WTC11 (cell line): ENCODE measurements around the gene TCF20. TPM values are rescaled to one million over a fixed set of nuclear protein-coding genes. Genes with fewer than 3 reads are reported as not detected.

Source experiments
- ATAC-seq: fragments of 200-7000 bp; cut with Tn5 transposase; 2 replicates; pipeline ENCODE4 v1.10.0; 2021; ENCODE audit warnings: mild to moderate bottlenecking, moderate library complexity
- CTCF ChIA-PET: fragments of 300-600 bp; sonication (Branson Sonifier 250); formaldehyde crosslinking; loops from one replicate; lab custom pipeline; 2021; ENCODE audit warnings: antibody characterized with exemption; lab: Charles Lee
- POLR2A ChIA-PET: fragments of 350-600 bp; sonication (Branson Sonifier 250); formaldehyde crosslinking; loops from one replicate; lab custom pipeline; 2021; ENCODE audit warnings: antibody characterized with exemption; lab: Charles Lee
- DNase-seq: peaks from one replicate; pipeline ENCODE4 v3.0.0; 2021; ENCODE audit warnings: low spot score
- H3K27ac Mint-ChIP-seq: 2 replicates; pipeline ENCODE4 v1.8.0; 2021; ENCODE audit warnings: mixed read lengths
- H3K27me3 Mint-ChIP-seq: 2 replicates; pipeline ENCODE4 v1.8.0; 2021; ENCODE audit warnings: low read depth, mild to moderate bottlenecking, moderate library complexity, mixed read lengths
- H3K36me3 Mint-ChIP-seq: 2 replicates; pipeline ENCODE4 v1.8.0; 2021; ENCODE audit warnings: mixed read lengths
- H3K4me1 Mint-ChIP-seq: 2 replicates; pipeline ENCODE4 v1.8.0; 2022; ENCODE audit warnings: mixed read lengths
- H3K4me3 Mint-ChIP-seq: 2 replicates; pipeline ENCODE4 v1.8.0; 2021; ENCODE audit warnings: mild to moderate bottlenecking, moderate library complexity, mixed read lengths
- H3K9me3 Mint-ChIP-seq: 2 replicates; pipeline ENCODE4 v1.8.0; 2021; ENCODE audit warnings: mixed read lengths
- AR ChIP-seq: fragments of 250-450 bp; sonication (Bioruptor Pico); IDR thresholded peaks from 2 replicates; pipeline ENCODE4 v1.9.0; 2021; ENCODE audit warnings: mild to moderate bottlenecking
- ARID4B ChIP-seq: sonication (generic); formaldehyde crosslinking; IDR thresholded peaks from 2 replicates; pipeline ENCODE4 v1.8.0; 2023; ENCODE audit warnings: missing genetic modification reagents, mild to moderate bottlenecking, borderline replicate concordance
- ATF3 ChIP-seq: sonication (generic); formaldehyde crosslinking; conservative IDR thresholded peaks from 2 replicates; pipeline ENCODE4 v1.8.1; 2022; ENCODE audit warnings: mild to moderate bottlenecking, missing genetic modification reagents
- ATF6 ChIP-seq: sonication (generic); formaldehyde crosslinking; IDR thresholded peaks from 2 replicates; pipeline ENCODE4 v1.8.1; 2023; ENCODE audit warnings: mild to moderate bottlenecking, missing genetic modification reagents
- FOXP4 ChIP-seq: sonication (generic); formaldehyde crosslinking; IDR thresholded peaks from 2 replicates; pipeline ENCODE4 v1.8.0; 2022; ENCODE audit warnings: mild to moderate bottlenecking, missing genetic modification reagents
- GABPB1 ChIP-seq: sonication (generic); formaldehyde crosslinking; IDR thresholded peaks from 2 replicates; pipeline ENCODE4 v1.8.1; 2023; ENCODE audit warnings: mild to moderate bottlenecking, missing genetic modification reagents
- GTF2I ChIP-seq: fragments of 250-450 bp; sonication (Bioruptor Pico); conservative IDR thresholded peaks from 2 replicates; pipeline ENCODE4 v1.4.0; 2021; ENCODE audit warnings: mild to moderate bottlenecking
- HMGXB4 ChIP-seq: sonication (generic); formaldehyde crosslinking; IDR thresholded peaks from 2 replicates; pipeline ENCODE4 v1.8.1; 2023; ENCODE audit warnings: mild to moderate bottlenecking, moderate library complexity, missing genetic modification reagents
- IRF1 ChIP-seq: sonication (generic); formaldehyde crosslinking; IDR thresholded peaks from 2 replicates; pipeline ENCODE4 v1.8.0; 2023; ENCODE audit warnings: missing genetic modification reagents
- NR2C2 ChIP-seq: sonication (generic); formaldehyde crosslinking; IDR thresholded peaks from 2 replicates; pipeline ENCODE4 v1.8.0; 2022; ENCODE audit warnings: mild to moderate bottlenecking, missing genetic modification reagents
- SP1 ChIP-seq: sonication (generic); formaldehyde crosslinking; conservative IDR thresholded peaks from 2 replicates; pipeline ENCODE4 v1.8.1; 2022; ENCODE audit warnings: missing genetic modification reagents
- TEAD1 ChIP-seq: sonication (generic); formaldehyde crosslinking; IDR thresholded peaks from 2 replicates; pipeline ENCODE4 v1.8.0; 2022; ENCODE audit warnings: mild to moderate bottlenecking, missing genetic modification reagents
- TP53 ChIP-seq: sonication (generic); formaldehyde crosslinking; IDR thresholded peaks from 2 replicates; pipeline ENCODE4 v1.8.1; 2023; ENCODE audit warnings: mild to moderate bottlenecking, missing genetic modification reagents
- ZNF121 ChIP-seq: sonication (generic); formaldehyde crosslinking; IDR thresholded peaks from 2 replicates; pipeline ENCODE4 v1.8.0; 2023; ENCODE audit warnings: missing genetic modification reagents
- ZNF138 ChIP-seq: sonication (generic); formaldehyde crosslinking; conservative IDR thresholded peaks from 2 replicates; pipeline ENCODE4 v1.8.1; 2022; ENCODE audit warnings: mild to moderate bottlenecking, moderate library complexity, missing genetic modification reagents
- ZNF416 ChIP-seq: fragments of 250-450 bp; sonication (Bioruptor Pico); IDR thresholded peaks from 2 replicates; pipeline ENCODE4 v1.9.0; 2021; ENCODE audit warnings: mild to moderate bottlenecking, inconsistent platforms
- total RNA-seq: library from RNA; stranded (reverse); gene quantifications from 3 replicates; pipeline ENCODE4 v1.2.3, GENCODE V29; 2021

TCF20 gene
- total RNA-seq, 1 experiment from 2014 or later, result 77.0 TPM

- TF ChIP-seq AR, result no peak
- peak; percentile 48; the same call in 1 of the 2 replicates for TF ChIP-seq SP1 (CRISPR knock-in tag)
Observed at GRCh38 chr22:42269432-42270175, 849 bp downstream of the TCF20 start (continued).

GRCh38 chr22:42268852-42269410, 1.5 kb downstream of the TCF20 start:
- ChIA-PET POLR2A (interaction anchor here (0.7 kb wide), 1 partner anchor 15 kb away, joined by 3 read pairs; no protein-coding TSS in a partner anchor), CTCF (interaction anchor here (0.9 to 1.3 kb wide), 2 partner anchors 99 to 152 kb away, joined by 3 to 8 read pairs; no protein-coding TSS in a partner anchor)
- Mint-ChIP-seq H3K27me3 (peaks cover 22% of the 10 kb centered on the region), H3K27ac (peak overlapping the region; percentile 95)
- TF ChIP-seq ZNF416 (no peak), TP53 (CRISPR knock-in tag) (no peak), GABPB1 (CRISPR knock-in tag) (no peak), ZNF121 (CRISPR knock-in tag) (no peak), NR2C2 (CRISPR knock-in tag) (no peak), ATF3 (CRISPR knock-in tag) (no peak), IRF1 (CRISPR knock-in tag) (no peak), ARID4B (no peak), HMGXB4 (CRISPR knock-in tag) (no peak), ATF6 (CRISPR knock-in tag) (no peak), ZNF138 (CRISPR knock-in tag) (no peak), FOXP4 (no peak), GTF2I (CRISPR knock-in tag) (no peak), TEAD1 (CRISPR knock-in tag) (no peak)
- TF ChIP-seq, all 79 proteins: peak for 0
- Mint-ChIP-seq H3K4me1 (peaks cover 35% of the 10 kb centered on the region), H3K9me3 (no peaks in the 10 kb centered on the region), H3K36me3 (peaks cover 2% of the 10 kb centered on the region; the same call in 1 of the 2 replicates), H3K4me3 (peak overlapping the region; percentile 96)
- ATAC-seq (no peak), DNase-seq (no peak)
